Activated CD4-positive, CD25-positive, alpha-beta regulatory T cell treated with anti-CD3 and anti-CD28 coated beads, Interleukin-2, amount 50 U/mL, for 16 hours (primary cell): ENCODE measurements around the gene PPARA.
"Not testable (repeated sequence)": the region's sequence is repeated elsewhere in the genome, so short reads cannot be mapped to it uniquely, and the experiment has no call there.

Experiments
- DNase-seq: peaks from one replicate; pipeline ENCODE4 v3.0.0-alpha.2; 2020; ENCODE audit warnings: low read depth, low spot score

PPARA gene

DNA sequence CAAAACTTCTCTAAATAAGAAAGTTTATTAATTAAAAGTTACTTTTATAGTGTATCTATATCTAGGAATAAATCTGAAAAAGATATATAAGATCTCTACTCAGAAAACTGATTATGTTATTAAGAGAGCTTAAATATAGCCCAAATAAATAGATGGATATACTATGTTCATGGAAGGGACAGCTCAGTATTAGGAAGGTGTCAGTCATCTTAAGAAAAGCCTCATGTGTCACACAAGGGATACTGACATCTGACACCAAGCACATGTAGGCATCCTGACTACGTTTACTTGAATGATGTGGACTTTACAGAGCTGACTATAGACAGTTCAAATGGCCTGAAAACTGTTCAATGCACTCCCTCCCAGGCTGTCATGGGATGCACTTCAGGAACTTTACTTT lies 19.3 kb downstream of the PPARA start:
- no peak for DNase-seq

DNA sequence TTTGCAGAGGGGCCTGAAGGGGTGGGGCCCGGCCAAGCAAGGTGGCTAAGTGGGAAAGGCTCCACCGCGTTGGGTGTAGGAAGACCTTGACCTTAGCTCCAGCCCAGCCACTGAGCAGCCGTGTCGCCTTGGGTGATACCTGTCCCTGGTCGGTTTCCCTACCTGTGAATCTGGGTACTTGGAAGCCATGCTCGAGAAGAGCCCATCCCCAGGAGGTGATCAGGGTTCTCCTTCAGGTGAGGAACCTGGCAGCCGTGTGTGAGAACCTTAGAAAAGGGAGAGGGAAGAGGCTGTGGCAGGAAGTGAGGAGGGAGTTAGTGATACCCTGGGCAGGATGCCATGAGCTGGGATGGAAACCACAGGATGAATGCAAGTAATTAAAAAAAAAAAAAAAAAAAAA lies 21.6 kb downstream of the PPARA start:
- no peak for DNase-seq

DNA sequence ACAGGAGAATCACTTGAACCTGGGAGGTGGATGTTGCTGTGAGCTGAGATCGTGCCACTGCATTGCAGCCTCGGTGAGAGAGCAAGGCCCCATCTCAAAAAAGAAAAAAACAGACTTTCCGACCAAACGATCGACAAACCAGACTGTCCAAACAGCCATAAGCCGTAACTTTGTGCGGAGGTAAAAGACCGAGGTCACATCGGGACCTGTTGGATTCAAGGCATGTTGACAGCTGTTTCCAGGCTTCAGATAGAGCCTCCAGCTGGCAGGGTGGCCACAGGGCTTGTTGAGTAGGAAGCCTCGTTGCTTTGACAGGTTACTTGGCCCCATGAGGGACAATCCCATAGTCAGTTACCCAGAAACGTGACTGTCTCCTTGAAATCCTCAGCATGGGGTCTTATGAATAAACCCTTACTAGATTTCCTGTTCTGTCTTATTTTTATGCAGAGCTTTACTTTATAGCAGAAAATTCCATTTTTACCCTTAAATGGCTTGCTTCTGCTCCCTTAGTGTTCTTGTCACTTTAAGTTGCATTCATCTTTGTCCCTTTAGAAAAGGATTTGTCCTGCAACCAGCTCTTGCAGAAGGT lies 22.3 kb downstream of the PPARA start:
- no peak for DNase-seq

DNA sequence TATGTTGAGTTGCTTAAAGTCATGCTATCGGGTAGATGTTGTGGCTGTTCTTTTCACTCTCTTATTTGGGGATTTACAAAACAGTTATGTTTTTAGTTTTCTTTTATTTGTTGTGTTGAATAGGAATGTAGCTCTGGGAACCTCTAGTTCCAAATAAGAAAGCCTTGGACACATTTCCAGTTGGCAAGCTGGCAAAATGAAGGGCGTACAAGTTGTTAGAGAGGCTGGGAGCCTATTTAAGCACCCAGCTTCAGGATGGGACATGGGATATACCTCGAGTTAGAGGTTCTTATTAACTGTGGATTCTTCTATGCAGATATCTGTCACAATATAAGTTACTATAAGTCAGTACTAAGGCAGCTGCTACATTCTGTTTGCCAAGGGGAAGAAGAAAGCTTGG lies 22.8 kb downstream of the PPARA start:
- no peak for DNase-seq

DNA sequence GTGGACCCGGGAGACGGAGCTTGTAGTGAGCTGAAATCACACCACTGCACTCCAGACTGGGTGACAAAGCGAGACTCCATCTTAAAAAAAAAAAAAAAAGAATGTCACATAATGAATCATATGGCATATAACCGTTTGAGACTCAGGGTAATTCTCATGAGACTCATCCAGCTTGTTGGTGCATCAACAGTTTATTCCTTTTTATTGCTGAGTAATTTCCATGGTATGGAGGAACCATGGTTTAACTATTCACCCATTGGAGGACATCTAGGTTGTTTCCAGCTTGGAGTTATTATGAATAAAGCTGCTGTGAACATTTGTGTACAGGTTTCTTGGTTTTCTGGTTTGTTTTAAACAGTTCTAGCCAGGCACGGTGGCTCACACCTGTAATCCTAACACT lies 25.3 kb downstream of the PPARA start:
- DNase-seq, result no peak

DNA sequence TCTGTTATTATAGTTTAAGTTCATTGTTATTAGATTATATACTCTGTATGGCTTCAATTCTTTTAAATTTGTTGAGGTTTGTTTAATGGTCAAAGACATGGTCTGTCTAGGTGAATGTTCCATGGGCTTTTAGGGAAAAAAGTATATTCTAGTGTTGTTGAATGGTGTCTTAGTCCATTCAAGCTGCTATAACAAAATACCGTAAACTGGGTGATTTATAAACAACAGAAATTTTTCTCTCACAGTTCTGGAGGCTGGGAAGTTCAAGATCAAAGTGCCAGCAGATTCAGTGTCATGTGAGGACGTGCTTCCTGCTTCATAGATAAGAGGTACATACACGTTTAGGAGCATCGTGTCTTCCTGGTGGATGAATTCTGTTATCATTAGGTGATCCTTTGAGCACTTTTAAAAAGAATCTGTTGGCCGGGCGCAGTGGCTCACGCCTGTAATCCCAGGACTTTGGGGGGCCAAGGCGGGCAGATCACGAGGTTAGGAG lies 26.2 kb downstream of the PPARA start:
- DNase-seq, result no peak

DNA sequence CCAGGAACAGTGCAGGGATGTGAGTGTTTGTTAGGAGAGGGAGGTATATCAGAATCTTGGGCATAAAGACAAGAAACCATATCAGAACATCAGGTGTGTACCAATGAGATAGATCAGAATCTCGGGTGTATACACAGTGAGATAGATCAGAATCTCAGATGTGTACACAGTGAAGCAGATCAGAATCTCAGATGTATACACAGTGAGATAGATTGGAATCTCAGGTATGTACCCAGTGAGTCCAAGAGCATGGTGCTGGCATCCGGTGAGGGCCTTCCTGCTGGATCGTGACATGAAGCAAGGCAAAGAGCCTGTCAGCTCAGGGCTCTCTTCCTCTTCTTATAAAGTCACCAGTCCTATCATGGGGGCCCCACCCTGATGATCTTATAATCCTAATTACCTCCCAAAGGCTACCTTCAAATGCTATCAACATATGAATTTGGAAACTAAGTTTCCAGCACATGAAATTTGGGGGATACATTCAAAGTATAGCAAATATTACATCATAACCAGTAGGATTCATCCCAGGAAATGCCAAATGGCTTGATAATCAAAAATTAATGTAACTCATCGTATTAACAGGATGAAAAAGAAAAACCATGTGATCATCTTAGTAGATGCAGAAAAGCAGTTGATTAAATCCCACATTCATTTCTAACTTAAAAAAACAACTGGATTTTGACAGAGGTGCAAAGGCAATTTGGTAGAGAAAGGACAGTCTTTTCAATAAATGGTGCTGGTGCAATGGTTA lies 28.6 kb downstream of the PPARA start:
- no peak for DNase-seq

DNA sequence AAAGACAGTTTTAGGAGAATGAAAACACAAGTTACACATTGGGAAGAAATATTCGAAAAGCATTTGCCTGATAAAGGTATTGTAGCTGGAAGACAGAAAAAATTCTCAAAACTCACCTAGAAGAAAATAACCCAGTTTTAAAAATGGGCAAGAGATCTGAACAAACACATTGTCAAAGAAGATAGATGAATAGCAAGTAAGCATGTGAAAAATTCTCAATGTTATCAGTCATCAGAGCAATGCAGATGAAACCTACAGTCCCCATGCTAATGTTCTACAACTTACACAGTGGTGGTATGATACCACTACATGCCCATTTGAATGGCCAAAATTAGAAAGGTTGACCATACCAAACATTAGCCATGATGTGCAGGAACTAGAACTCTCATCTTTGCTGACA lies 29.4 kb downstream of the PPARA start:
- no peak for DNase-seq

DNA sequence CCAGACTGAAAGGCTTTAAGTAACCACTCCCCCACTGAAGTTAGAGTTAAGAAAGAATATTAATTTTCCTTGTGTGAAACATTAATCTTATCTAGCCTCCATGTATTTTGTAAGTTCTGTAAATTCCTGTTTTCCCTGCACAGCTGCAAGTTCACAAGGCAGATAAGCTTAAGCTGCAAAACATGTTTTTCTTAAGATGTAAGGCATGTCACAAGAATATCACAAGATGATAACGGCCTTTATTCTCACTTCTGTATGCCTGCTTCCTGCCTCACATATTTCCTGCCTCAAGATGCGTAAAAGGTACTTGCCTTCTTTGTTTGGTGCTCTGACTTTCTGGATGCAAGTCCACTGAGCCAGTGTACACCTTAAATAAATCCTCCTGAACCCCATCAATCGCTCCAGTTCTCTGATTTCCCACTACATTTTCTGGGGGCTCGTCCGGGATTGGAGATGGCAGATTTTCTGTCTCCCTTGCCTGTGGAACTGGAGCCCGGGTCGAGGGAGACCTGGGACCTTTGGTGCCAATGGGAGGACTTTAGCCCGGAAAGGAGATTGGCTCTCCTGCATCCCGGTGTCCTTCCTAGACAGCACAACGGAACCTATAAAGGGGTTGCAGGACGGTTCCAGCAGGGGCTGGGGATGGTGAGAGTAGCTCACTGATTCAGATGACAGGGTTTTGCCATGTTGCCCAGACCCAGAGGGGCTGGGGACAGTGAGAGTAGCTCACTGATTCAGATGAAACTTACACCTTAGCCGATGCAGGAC lies 30.2 kb downstream of the PPARA start:
- DNase-seq, result no peak

DNA sequence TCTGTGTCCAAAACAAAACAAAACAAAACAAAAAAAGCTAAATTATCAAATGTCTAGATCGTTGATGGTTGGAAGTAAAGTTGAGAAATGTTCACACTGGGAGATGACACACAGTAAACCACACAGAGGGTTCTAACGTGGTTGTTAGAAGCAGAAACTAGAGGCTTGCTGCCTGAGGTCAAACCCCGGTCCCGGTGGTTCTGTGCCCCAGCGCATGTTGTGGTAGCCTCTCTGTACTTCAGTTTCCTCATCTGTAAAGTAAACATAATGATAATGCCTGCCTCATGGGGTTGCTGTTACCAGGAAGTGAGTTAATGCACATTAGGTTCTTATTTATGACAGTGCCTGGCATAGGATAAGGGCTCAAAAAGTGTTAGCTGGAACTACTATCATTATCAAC lies 33.4 kb downstream of the PPARA start:
- no peak for DNase-seq

DNA sequence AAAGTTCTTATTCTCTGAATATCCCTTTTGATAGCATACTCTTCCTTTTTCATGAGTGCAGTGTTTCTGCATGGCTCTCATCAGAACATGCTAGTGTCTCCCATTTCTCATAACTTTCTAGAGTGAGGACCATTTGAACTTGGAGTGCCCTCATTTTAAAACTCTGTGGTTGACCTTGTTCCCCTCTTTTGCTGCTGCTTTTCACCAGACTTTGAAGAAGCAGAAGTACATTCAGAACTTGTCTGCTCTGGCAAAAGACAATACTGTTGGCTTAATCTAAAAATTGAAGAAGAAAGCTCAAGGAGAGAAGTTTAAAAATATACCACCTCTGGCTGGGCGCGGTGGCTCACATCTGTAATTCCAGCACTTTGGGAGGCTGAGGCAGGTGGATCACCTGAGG lies 35.0 kb downstream of the PPARA start:
- DNase-seq, result no peak

DNA sequence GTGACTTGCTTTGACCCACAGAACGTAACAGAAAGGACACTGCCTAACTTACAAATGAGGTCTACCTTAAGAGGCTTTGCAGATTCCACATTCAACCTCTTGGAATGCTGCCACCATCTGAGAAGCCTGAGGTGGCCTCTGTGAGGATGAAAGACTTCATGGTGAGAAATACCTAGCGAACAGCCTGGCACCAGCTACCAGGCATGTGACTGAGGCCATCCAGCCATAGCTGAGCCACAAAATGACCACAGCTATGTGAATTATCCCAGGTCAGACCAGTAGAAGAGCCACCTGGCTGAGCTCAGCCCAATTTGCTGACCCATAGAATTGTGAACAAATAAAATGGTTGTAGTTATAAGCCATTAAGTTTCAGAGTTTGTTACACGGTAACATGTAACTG lies 37.5 kb downstream of the PPARA start:
- DNase-seq, result no peak

DNA sequence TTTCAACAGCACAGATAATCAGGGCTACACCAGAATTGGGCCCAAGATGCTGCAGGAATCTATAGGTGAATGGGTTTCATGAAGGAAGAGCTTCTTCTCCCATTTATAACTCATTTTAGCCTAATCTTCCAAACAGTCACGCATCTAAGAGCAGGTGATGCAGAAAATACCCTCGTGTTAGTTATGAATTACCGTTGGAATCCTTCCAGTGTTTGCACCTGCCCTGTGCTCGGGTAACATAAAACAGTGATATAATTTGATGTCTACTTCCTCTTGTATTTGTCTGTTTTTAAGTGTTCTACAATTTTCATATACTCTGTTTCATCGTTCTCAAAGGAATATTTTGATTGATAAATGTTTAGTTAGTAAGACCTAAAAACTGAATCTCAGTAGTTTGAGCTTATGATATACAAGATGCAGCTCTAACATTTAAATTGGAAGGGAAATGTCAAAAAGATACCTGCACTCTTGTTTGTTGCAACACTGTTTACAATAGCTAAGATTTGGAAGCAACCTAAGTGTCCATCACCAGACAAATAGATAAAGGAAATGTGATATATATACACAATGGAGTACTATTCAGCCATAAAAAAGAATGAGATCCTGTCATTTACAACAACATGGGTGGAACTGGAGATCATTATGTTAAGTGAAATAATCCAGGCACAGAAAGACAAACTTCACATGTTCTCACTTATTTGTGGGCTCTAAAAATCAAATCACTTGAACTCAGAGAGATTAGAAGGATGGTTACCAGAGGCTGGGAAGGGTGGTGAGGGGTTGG lies 42.1 kb downstream of the PPARA start:
- no peak for DNase-seq

DNA sequence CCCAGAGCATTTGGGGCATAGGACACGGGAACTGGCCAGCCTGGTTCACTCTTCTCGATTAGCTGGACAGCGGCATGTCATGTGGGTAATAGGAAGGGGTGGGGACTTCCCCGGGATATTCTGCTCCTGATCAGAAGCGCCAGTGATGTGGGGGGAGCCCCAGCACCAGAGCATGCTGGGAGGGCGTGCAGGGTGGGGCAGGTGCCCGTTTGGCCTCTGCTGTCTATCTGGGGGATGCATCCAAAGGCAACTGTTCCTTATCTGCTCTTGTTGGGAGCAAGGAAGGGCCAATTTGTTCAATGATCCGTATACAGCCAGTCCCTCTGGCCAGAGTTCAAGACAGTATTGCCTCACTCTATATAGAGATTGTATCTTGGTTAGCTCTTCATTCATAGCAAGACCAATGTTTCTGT lies 43.6 kb downstream of the PPARA start:
- DNase-seq, result no peak

DNA sequence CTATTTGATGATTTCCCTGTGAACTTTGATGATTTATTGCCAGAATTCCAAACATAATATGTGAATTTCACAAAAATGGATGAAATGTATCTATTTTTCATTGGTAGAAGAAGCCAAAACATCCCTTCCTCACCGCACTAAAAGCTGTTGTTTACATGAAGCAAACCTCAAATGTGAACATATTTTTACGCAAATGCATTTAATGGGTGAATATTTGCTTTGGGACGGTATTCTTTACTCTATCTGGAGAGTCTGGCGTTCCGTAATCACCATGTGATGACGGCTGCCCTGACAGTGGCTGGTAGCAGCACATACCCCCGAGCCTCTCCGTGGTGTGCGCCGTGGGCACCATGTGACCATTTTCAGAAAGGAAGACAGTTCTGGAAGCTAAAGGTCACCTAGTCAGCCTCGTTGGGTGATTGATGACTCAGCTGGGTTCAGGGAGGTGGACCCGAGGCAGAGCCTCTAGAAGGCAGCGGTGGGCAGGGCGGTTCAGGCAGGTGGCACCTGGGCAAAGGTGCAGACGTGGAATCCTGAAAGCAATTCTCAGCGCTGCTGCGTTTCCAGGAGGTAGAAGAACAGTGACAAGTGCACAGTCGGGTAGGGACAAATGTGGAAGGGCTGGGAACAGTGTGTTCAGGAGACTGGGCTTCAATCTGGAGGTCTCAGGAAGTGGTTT lies 45.3 kb downstream of the PPARA start:
- DNase-seq, result no peak

DNA sequence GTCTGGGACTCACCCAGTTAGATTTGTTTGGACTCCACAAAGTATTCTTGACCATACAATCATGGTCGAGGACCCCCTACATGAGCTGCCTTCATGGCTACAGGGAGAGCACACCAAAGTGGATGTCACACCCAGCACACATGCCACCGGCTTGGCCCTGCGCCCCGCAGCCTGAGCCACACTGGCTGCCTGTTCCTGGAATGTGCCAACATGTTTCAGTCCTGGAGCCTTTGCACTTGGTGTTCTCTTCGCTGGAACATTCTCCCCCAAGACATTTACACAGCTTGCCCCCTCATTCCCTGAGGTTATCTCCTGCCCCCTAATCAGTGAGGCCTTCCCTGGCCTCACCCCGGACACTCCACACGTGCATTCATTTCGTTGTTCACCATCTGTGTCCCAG lies 46.0 kb downstream of the PPARA start:
- no peak for DNase-seq

DNA sequence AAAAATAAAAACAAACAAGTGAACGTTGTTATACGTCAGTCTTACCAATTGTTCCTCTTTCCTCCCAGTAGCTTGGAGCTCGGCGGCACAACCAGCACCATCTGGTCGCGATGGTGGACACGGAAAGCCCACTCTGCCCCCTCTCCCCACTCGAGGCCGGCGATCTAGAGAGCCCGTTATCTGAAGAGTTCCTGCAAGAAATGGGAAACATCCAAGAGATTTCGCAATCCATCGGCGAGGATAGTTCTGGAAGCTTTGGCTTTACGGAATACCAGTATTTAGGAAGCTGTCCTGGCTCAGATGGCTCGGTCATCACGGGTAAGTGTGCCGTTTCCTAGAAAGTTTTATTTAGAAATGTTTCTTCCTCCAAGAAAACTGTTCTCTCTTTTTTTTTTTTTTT lies 47.9 kb downstream of the PPARA start:
- DNase-seq, result no peak

DNA sequence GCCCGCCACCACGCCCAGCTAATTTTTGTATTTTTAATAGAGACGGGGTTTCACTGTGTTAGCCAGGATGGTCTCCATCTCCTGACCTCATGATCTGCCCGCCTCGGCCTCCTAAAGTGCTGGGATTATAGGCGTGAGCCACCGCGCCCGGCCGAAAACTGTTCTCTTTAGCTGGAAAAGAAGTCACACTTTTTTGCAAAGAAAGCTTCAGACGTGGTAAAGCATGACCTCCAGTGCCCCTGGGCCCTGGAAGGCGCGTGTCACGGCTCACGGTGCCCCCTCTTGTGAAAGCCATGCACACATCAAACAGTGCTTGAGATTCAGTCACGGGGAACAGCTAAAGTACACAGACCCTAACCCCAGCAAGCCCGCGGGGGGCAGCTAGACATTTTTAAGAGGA lies 48.5 kb downstream of the PPARA start:
- not testable (repeated sequence) for DNase-seq

DNA sequence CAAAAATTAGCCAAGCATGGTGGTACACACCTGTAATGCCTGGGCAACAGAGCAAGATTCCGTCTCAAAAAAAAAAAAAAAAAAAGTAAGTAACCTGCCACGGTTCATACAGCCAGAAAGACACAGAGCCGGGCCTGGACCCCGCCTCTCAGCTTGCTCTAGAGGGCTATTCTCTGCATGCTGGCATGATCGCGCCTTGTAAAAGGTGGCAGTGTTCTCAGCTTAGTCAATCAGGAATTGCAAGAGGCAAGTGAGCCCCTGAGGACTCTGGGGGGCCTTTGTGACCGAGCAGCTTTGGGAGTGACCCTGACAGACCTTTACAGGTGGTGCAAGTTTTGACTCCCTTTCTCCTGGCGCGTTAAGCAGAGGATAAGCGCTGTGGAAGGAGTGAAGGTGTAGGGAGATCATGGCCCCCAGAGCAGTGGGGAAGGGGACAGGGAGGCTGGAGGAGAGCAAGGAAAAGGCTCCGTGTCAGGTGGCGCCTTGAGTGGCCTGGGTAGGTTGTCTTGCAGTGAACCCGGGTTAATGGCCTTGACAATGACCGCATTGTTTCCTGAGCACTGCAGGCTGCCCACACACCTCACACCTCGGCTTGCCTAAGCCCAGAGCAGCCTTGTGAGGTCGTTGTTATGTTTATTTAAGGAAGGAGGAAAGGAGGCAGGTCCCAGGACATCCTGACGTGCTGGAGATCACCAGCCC lies 50.9 kb downstream of the PPARA start:
- DNase-seq, result no peak

DNA sequence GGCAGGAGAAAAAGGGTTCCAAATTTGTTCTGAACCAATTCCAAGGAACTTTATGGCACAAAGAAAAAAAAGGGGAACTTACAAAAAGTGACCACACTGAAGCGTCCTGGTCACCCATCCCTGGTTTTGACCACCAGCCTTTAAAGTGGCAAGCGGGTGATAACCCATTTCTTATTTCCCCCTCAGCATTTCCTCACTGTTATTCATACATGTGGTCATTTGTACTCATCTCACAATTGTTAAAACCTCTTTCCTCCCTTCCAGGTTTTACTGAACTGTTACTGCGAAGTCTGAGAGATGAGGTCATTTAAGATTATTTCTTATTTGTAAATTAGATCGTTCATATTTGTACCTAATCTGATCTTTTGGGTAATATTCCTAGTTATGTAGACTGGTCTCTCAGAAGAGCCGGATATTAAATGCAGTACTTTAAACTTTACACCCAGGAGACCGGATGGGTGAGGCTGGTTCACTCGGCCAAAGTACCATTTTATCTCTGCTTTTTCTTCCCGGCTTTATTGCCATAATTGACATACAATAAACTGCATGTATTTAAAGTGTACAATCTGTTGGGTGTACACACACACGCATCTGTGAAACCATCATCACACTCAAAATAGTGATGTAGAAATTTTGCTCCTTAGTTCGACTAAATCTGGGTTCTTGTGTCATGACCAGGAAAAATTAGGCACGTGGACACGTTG lies 52.7 kb downstream of the PPARA start:
- DNase-seq, result no peak
